OCI-LY1 (cell line): ENCODE results near the gene BICD1.

ENCODE experiments used
- CTCF ChIP-seq: fragments of 200-600 bp; sonication (generic), shearing (Covaris generic); IDR thresholded peaks from 2 replicates; pipeline ENCODE4 v1.5.1; 2017; ENCODE audit warnings: mild to moderate bottlenecking, antibody characterized with exemption, low read length, moderate library complexity, mixed read lengths
- EZH2 ChIP-seq: fragments of 200-600 bp; sonication (generic), shearing (Covaris generic); IDR thresholded peaks from 2 replicates; pipeline ENCODE4 v1.8.0; 2017; ENCODE audit warnings: borderline replicate concordance, mixed run types, mild to moderate bottlenecking, antibody characterized with exemption, low read length, moderate library complexity, mixed read lengths

GRCh38 chr12:32151552-32151951, 44.9 kb downstream of the BICD1 start:
- TF ChIP-seq CTCF, result no peak
- no peak for TF ChIP-seq EZH2
